Measurements from ENCODE around the gene PRCP. TPM values are rescaled to one million over a fixed set of nuclear protein-coding genes. Genes with fewer than 3 reads are reported as not detected.
A peak's percentile ranks its signal among the peaks of the same experiment; 100 is the strongest.

Gene PRCP
- total and polyA plus RNA-seq, 2 donors (not counting 1 experiment from before 2014, with no cell fraction given): 24.6 to 37.7 TPM

- H3K9me3 Mint-ChIP-seq (ENCODE audit: insufficient read depth): no peaks in the 10 kb centered on the region
- H3K36me3 ChIP-seq (replicated peaks in 1 of 2; ENCODE audit: control extremely low read depth in 1 of 2, control insufficient read depth in 1 of 2, extremely low read depth in 1 of 2, insufficient read depth in 2 of 2, low read length in 1 of 2): peaks cover 0 to 2% of the 10 kb centered on the region in 2 experiments
- H3K79me2 ChIP-seq (ENCODE audit: control insufficient read depth, insufficient read depth, low read length): peaks cover 6% of the 10 kb centered on the region
- intact Hi-C loops (cut with micrococcal nuclease): loop anchor here (5.0 kb wide), 1 partner anchor 69 kb away; no protein-coding TSS in a partner anchor
- no peak overlapping the region for H3K9ac ChIP-seq (ENCODE audit: low read length)
- no peaks in the 10 kb centered on the region for H4K20me1 ChIP-seq (ENCODE audit: control insufficient read depth, insufficient read depth, low read length, poor library complexity, severe bottlenecking)
- H3K27me3 ChIP-seq (replicated peaks in 1 of 4; ENCODE audit: control extremely low read depth in 1 of 4, control insufficient read depth in 3 of 4, insufficient read depth in 4 of 4, low read length in 3 of 4): no peaks in the 10 kb centered on the region
- H3K27ac ChIP-seq (ENCODE audit: low read length in 2 of 2): peak overlapping the region; percentile 1 to 79
- peaks cover 0 to 5% (median 4%) of the 10 kb centered on the region in 3 donors for H3K9me3 ChIP-seq (ENCODE audit: control extremely low read depth in 1 of 3, control insufficient read depth in 2 of 3, insufficient read depth in 1 of 3, low read length in 2 of 3)
- DNase-seq (no peak), ATAC-seq (ENCODE audit: low read depth) (no peak)
- peaks cover 24% of the 10 kb centered on the region for H3K4me1 Mint-ChIP-seq
- no peaks in the 10 kb centered on the region for H3K27me3 Mint-ChIP-seq
- peaks cover 8 to 26% of the 10 kb centered on the region in 2 donors for H3K4me1 ChIP-seq (ENCODE audit: control insufficient read depth in 2 of 2, insufficient read depth in 2 of 2, low read length in 2 of 2)
- TF ChIP-seq CTCF (IDR thresholded peaks at IDR 0.05) (no peak), EZH2 (IDR thresholded peaks at IDR 0.05; ENCODE audit: borderline replicate concordance, insufficient read depth, low read depth, low read length, poor library complexity, severe bottlenecking) (no peak)
- H3K4me3 Mint-ChIP-seq: no peak overlapping the region
- peak overlapping the region in 1 of 5 experiments; percentile 17 for H3K4me3 ChIP-seq (ENCODE audit: control extremely low read depth in 1 of 5, extremely low read depth in 1 of 5, insufficient read depth in 1 of 5, low read depth in 2 of 5, low read length in 4 of 5)
- H2AFZ ChIP-seq (ENCODE audit: insufficient read depth, low read depth, low read length, poor library complexity, severe bottlenecking): peak overlapping the region; percentile 67
- POLR2A ChIA-PET: no interaction called here
- CTCF ChIA-PET: interaction anchor here (0.6 to 12.3 kb wide), 13 partner anchors 12 to 341 kb away, joined by 3 to 135 read pairs (median 4); partner anchors contain the start of gene PCF11
- H3K4me2 ChIP-seq (replicated peaks; ENCODE audit: low read depth, low read length, poor library complexity, severe bottlenecking): peak overlapping the region; percentile 43
- peak overlapping the region; percentile 80 for H3K27ac Mint-ChIP-seq
These were observed 8.1 kb upstream of the PRCP start for GRCh38 chr11:82908311-82908710.

- Mint-ChIP-seq H3K9me3 (ENCODE audit: insufficient read depth) (no peaks in the 10 kb centered on the region), H3K27ac (peak overlapping the region; percentile 12), H3K4me3 (no peak overlapping the region), H3K27me3 (no peaks in the 10 kb centered on the region), H3K4me1 (peaks cover 28% of the 10 kb centered on the region)
- TF ChIP-seq EZH2 (IDR thresholded peaks at IDR 0.05; ENCODE audit: borderline replicate concordance, insufficient read depth, low read depth, low read length, poor library complexity, severe bottlenecking): no peak
- no peak for TF ChIP-seq CTCF (IDR thresholded peaks at IDR 0.05)
- Histone ChIP-seq H2AFZ (ENCODE audit: insufficient read depth, low read depth, low read length, poor library complexity, severe bottlenecking) (no peak overlapping the region), H3K27ac (ENCODE audit: low read length in 2 of 2) (peak overlapping the region in 1 of 2 donors; percentile 15), H3K79me2 (ENCODE audit: control insufficient read depth, insufficient read depth, low read length) (peaks cover 11% of the 10 kb centered on the region), H3K9me3 (ENCODE audit: control extremely low read depth in 1 of 3, control insufficient read depth in 2 of 3, insufficient read depth in 1 of 3, low read length in 2 of 3) (peaks cover 0 to 5% (median 4%) of the 10 kb centered on the region in 3 donors), H3K4me3 (ENCODE audit: control extremely low read depth in 1 of 5, extremely low read depth in 1 of 5, insufficient read depth in 1 of 5, low read depth in 2 of 5, low read length in 4 of 5) (no peak overlapping the region), H3K36me3 (replicated peaks in 1 of 2; ENCODE audit: control extremely low read depth in 1 of 2, control insufficient read depth in 1 of 2, extremely low read depth in 1 of 2, insufficient read depth in 2 of 2, low read length in 1 of 2) (peaks cover 0 to 2% of the 10 kb centered on the region in 2 experiments), H3K4me2 (replicated peaks; ENCODE audit: low read depth, low read length, poor library complexity, severe bottlenecking) (no peak overlapping the region), H4K20me1 (ENCODE audit: control insufficient read depth, insufficient read depth, low read length, poor library complexity, severe bottlenecking) (no peaks in the 10 kb centered on the region), H3K4me1 (ENCODE audit: control insufficient read depth in 2 of 2, insufficient read depth in 2 of 2, low read length in 2 of 2) (peaks cover 9 to 26% of the 10 kb centered on the region in 2 donors), H3K27me3 (replicated peaks in 1 of 4; ENCODE audit: control extremely low read depth in 1 of 4, control insufficient read depth in 3 of 4, insufficient read depth in 4 of 4, low read length in 3 of 4) (no peaks in the 10 kb centered on the region), H3K9ac (ENCODE audit: low read length) (no peak overlapping the region)
- CTCF ChIA-PET: interaction anchor here (0.7 to 12.3 kb wide), 16 partner anchors 12 to 342 kb away, joined by 3 to 135 read pairs (median 4); partner anchors contain the start of gene PCF11
- DNase-seq (no peak), ATAC-seq (ENCODE audit: low read depth) (no peak)
- intact Hi-C loops (cut with micrococcal nuclease): loop anchor here (5.0 kb wide), 1 partner anchor 70 kb away; no protein-coding TSS in a partner anchor
- POLR2A ChIA-PET: no interaction called here
- WGBS (ENCODE audit: insufficient coverage): 93% methylated on average over 3 of the region's 5 CpGs
These were observed 7.1 kb upstream of the PRCP start for GRCh38 chr11:82907371-82907770.

Data from B cell (primary cell).